Astrocyte (in vitro differentiated cells and primary cell): Measurements from ENCODE around the gene SLC38A6. TPM values are rescaled to one million over a fixed set of nuclear protein-coding genes. Genes with fewer than 3 reads are reported as not detected.
A peak's percentile ranks its signal among the peaks of the same experiment; 100 is the strongest.
"Not testable (repeated sequence)": the region's sequence is repeated elsewhere in the genome, so short reads cannot be mapped to it uniquely, and the experiment has no call there.

Experiments used
- DNase-seq: peaks from one replicate; pipeline ENCODE4 v3.0.0-alpha.2; 2010; ENCODE audit warnings: low read depth
- FAIRE-seq: peaks from 2 replicates; lab custom pipeline; 2011; peaks lifted over from hg19 to GRCh38; lab: Jason Lieb, UNC
- H2AFZ ChIP-seq: 2 replicates; pipeline ENCODE4 v1.6.0; 2012; ENCODE audit warnings: low read depth, low read length, inconsistent platforms
- H3K27ac ChIP-seq: 2 replicates; pipeline ENCODE4 v1.5.1; 2011; ENCODE audit warnings: low read depth, low read length, inconsistent platforms
- H3K27me3 ChIP-seq: 2 replicates; pipeline ENCODE4 v1.6.0; 2011; ENCODE audit warnings: low read length, inconsistent platforms; ENCODE audit not compliant: insufficient read depth
- H3K36me3 ChIP-seq: 2 replicates; pipeline ENCODE4 v1.5.1; 2011; ENCODE audit warnings: low read length, inconsistent platforms; ENCODE audit not compliant: insufficient read depth
- H3K4me1 ChIP-seq: 2 replicates; pipeline ENCODE4 v1.5.1; 2011; ENCODE audit warnings: low read length, inconsistent platforms; ENCODE audit not compliant: insufficient read depth
- H3K4me2 ChIP-seq: 2 replicates; pipeline ENCODE4 v1.6.0; 2012; ENCODE audit warnings: low read length, inconsistent platforms
- H3K4me3 ChIP-seq: 2 replicates; pipeline ENCODE4 v1.5.1; 2011; ENCODE audit warnings: low read depth, mild to moderate bottlenecking, low read length, inconsistent platforms; ENCODE audit not compliant: insufficient read depth
- H3K79me2 ChIP-seq: 2 replicates; pipeline ENCODE4 v1.6.0; 2012; ENCODE audit warnings: mild to moderate bottlenecking, low read length, inconsistent platforms; ENCODE audit not compliant: insufficient read depth
- H3K9ac ChIP-seq: 2 replicates; pipeline ENCODE4 v1.6.0; 2012; ENCODE audit warnings: mild to moderate bottlenecking, low read length, inconsistent platforms
- H3K9me3 ChIP-seq: 2 replicates; pipeline ENCODE4 v1.5.1; 2012; ENCODE audit warnings: low read depth, mild to moderate bottlenecking, low read length, inconsistent platforms; ENCODE audit not compliant: insufficient read depth
- H4K20me1 ChIP-seq: 2 replicates; pipeline ENCODE4 v1.6.0; 2012; ENCODE audit warnings: low read length, inconsistent platforms; ENCODE audit not compliant: insufficient read depth
- H3K27ac Mint-ChIP-seq: one replicate; pipeline ENCODE4 v1.8.0; 2021; ENCODE audit warnings: mild to moderate bottlenecking, mixed read lengths; ENCODE audit not compliant: unreplicated experiment
- H3K27me3 Mint-ChIP-seq: one replicate; pipeline ENCODE4 v1.8.0; 2021; ENCODE audit warnings: low read depth, mixed read lengths; ENCODE audit not compliant: unreplicated experiment
- H3K36me3 Mint-ChIP-seq: one replicate; pipeline ENCODE4 v1.8.0; 2021; ENCODE audit warnings: low read depth, mixed read lengths; ENCODE audit not compliant: unreplicated experiment
- H3K4me1 Mint-ChIP-seq: one replicate; pipeline ENCODE4 v1.8.0; 2021; ENCODE audit warnings: low read depth, mixed read lengths; ENCODE audit not compliant: unreplicated experiment
- H3K4me3 Mint-ChIP-seq: one replicate; pipeline ENCODE4 v1.8.0; 2021; ENCODE audit warnings: mild to moderate bottlenecking, moderate library complexity, mixed read lengths; ENCODE audit not compliant: unreplicated experiment
- H3K9me3 Mint-ChIP-seq: one replicate; pipeline ENCODE4 v1.8.0; 2021; ENCODE audit warnings: mild to moderate bottlenecking, mixed read lengths; ENCODE audit not compliant: unreplicated experiment
- EZH2 ChIP-seq: IDR thresholded peaks from 2 replicates; pipeline ENCODE4 v1.6.1; 2012; ENCODE audit warnings: mild to moderate bottlenecking, low read length, inconsistent platforms; ENCODE audit not compliant: insufficient read depth
- total RNA-seq: library from RNA; stranded (reverse); gene quantifications from 2 replicates; pipeline ENCODE4 v1.2.1, GENCODE V29; 2021
- TF ChIP-seq, protein P1 (sequence below): IDR thresholded peaks from 2 replicates; pipeline ENCODE4 v1.5.1; 2011; ENCODE audit warnings: low read depth, mild to moderate bottlenecking, inconsistent platforms, low read length, moderate library complexity; ENCODE audit not compliant: insufficient read depth

The SLC38A6 gene
- total RNA-seq, 1 donor from 2014 or later = 14.9 TPM

DNA sequence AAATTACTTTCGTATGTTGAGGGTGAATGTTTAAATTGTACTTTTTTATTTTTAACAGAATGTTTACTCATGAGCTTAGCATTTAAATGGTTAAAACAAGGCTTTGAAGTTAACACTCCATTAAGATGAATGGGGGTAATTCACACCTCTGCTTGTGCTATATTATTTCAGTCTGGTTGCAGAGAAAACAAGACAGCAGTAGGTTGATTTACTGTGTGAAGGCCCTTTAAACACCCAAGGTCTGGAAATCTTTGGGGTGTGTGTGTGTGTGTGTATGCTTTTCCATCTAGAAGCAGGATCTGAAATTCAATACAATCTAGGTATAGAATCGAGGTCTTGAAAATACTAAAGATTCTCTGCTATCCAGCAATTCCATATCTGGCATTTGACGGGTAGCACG is 83.8 kb downstream of the SLC38A6 start:
- no peak overlapping the region for H2AFZ ChIP-seq
- FAIRE-seq = no peak
- no peak overlapping the region for H3K4me2 ChIP-seq
- Mint-ChIP-seq H3K36me3 (peaks cover 12% of the 10 kb centered on the region), H3K4me3 (no peak overlapping the region), H3K9me3 (peaks cover 2% of the 10 kb centered on the region), H3K27ac (no peak overlapping the region), H3K27me3 (no peaks in the 10 kb centered on the region), H3K4me1 (no peaks in the 10 kb centered on the region)
- H3K79me2 ChIP-seq = no peaks in the 10 kb centered on the region
- H3K27ac ChIP-seq = no peak overlapping the region
- H3K9me3 ChIP-seq = no peaks in the 10 kb centered on the region
- no peaks in the 10 kb centered on the region for H4K20me1 ChIP-seq
- H3K36me3 ChIP-seq = no peaks in the 10 kb centered on the region
- no peak overlapping the region for H3K4me3 ChIP-seq
- DNase-seq = no peak
- no peak overlapping the region for H3K9ac ChIP-seq
- no peak for TF ChIP-seq EZH2
- TF ChIP-seq, protein P1, sequence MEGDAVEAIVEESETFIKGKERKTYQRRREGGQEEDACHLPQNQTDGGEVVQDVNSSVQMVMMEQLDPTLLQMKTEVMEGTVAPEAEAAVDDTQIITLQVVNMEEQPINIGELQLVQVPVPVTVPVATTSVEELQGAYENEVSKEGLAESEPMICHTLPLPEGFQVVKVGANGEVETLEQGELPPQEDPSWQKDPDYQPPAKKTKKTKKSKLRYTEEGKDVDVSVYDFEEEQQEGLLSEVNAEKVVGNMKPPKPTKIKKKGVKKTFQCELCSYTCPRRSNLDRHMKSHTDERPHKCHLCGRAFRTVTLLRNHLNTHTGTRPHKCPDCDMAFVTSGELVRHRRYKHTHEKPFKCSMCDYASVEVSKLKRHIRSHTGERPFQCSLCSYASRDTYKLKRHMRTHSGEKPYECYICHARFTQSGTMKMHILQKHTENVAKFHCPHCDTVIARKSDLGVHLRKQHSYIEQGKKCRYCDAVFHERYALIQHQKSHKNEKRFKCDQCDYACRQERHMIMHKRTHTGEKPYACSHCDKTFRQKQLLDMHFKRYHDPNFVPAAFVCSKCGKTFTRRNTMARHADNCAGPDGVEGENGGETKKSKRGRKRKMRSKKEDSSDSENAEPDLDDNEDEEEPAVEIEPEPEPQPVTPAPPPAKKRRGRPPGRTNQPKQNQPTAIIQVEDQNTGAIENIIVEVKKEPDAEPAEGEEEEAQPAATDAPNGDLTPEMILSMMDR = no peak
- no peaks in the 10 kb centered on the region for H3K27me3 ChIP-seq
- no peaks in the 10 kb centered on the region for H3K4me1 ChIP-seq

DNA sequence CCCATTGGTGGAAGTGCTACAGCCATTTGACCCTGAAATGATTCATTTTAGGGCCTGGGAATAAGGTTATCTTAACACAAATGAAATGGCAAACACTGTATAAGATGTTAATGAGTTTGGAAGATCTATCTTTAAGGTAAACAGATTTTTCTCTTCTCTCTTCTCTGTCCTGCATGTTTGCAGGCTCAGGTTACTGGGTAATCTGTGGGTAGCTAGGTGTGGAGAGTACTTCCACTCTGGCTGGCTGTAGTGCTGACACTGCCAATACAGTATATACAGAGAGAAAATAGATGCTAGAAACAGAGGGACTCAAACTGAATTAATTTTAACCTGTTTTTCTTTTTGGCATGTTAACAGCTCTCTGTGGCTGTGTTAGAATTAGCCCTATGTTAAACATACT is 84.6 kb downstream of the SLC38A6 start:
- Mint-ChIP-seq H3K36me3 (peaks cover 12% of the 10 kb centered on the region), H3K27ac (no peak overlapping the region), H3K4me1 (no peaks in the 10 kb centered on the region), H3K27me3 (no peaks in the 10 kb centered on the region), H3K9me3 (peaks cover 2% of the 10 kb centered on the region), H3K4me3 (no peak overlapping the region)
- FAIRE-seq = no peak
- no peak overlapping the region for H3K27ac ChIP-seq
- H3K4me2 ChIP-seq = no peak overlapping the region
- TF ChIP-seq, protein P1 = no peak
- no peak for TF ChIP-seq EZH2
- DNase-seq = no peak
- no peaks in the 10 kb centered on the region for H4K20me1 ChIP-seq
- no peak overlapping the region for H2AFZ ChIP-seq
- no peaks in the 10 kb centered on the region for H3K36me3 ChIP-seq
- H3K4me1 ChIP-seq = no peaks in the 10 kb centered on the region
- no peak overlapping the region for H3K4me3 ChIP-seq
- no peaks in the 10 kb centered on the region for H3K27me3 ChIP-seq
- no peak overlapping the region for H3K9ac ChIP-seq
- H3K9me3 ChIP-seq = no peaks in the 10 kb centered on the region
- no peaks in the 10 kb centered on the region for H3K79me2 ChIP-seq

DNA sequence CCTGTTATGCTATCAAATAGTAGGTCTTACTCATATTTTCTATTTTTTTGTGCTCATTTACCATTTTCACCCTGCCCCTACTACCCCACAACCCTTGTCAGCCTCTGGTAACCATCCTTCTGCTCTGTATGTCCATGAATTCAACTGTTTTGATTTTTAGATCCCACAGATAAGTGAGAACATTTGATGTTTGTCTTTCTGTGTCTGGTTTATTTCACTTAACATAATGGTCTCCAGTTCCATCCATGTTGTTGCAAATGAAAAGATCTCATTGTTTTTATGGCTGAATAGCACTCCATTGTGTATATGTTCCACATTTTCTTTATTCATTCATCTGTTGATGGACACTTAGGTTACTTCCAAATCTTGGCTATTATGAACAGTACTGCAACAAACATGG is 91.4 kb downstream of the SLC38A6 start:
- not testable (repeated sequence) for H3K36me3 ChIP-seq, H3K27ac Mint-ChIP-seq, H3K4me3 Mint-ChIP-seq, H3K36me3 Mint-ChIP-seq, H3K27me3 Mint-ChIP-seq, H3K27ac ChIP-seq, H2AFZ ChIP-seq, H3K4me3 ChIP-seq, H3K4me1 ChIP-seq, H3K4me1 Mint-ChIP-seq, H3K27me3 ChIP-seq, H4K20me1 ChIP-seq, DNase-seq, H3K79me2 ChIP-seq, H3K4me2 ChIP-seq, H3K9me3 ChIP-seq, H3K9ac ChIP-seq, H3K9me3 Mint-ChIP-seq
- FAIRE-seq = peak; percentile 50
